ENCODE measurements around the gene PARS2.

DNA sequence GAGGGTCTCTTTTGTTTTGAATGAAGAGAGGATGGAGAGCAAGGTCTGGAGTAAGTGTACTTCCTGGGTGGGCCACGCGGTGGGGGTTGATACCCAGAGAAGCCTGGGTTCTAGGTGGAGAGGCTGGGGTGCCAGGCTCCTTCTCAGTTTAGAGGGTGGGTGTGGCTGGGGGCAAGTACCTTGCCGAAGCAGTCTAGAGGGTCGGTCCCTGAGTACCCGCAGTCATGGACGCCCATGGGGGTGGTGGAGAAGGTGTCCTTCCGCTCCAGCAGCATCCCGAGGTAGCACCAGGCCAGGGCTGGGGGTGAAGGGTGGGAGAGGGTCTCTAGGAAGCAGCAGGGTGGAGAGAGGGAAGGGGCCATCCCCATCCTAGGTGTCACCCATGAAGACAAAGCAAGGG lies 22.5 kb upstream of the PARS2 start:
- TF ChIP-seq, protein P1, sequence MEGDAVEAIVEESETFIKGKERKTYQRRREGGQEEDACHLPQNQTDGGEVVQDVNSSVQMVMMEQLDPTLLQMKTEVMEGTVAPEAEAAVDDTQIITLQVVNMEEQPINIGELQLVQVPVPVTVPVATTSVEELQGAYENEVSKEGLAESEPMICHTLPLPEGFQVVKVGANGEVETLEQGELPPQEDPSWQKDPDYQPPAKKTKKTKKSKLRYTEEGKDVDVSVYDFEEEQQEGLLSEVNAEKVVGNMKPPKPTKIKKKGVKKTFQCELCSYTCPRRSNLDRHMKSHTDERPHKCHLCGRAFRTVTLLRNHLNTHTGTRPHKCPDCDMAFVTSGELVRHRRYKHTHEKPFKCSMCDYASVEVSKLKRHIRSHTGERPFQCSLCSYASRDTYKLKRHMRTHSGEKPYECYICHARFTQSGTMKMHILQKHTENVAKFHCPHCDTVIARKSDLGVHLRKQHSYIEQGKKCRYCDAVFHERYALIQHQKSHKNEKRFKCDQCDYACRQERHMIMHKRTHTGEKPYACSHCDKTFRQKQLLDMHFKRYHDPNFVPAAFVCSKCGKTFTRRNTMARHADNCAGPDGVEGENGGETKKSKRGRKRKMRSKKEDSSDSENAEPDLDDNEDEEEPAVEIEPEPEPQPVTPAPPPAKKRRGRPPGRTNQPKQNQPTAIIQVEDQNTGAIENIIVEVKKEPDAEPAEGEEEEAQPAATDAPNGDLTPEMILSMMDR (IDR thresholded peaks at IDR 0.05): no peak
- no peak for TF ChIP-seq POLR2A (IDR thresholded peaks at IDR 0.05)

Measured in upper lobe of left lung (tissue), 4 donors.